ENCODE results near the gene SUSD3. TPM values are rescaled to one million over a fixed set of nuclear protein-coding genes. Genes with fewer than 3 reads are reported as not detected.

SUSD3 gene
- total and polyA plus RNA-seq, 2 of the 8 experiments (the other 6 are each of a cell fraction or from before 2014, with no cell fraction given) = 5.5 to 35.4 TPM

DNA sequence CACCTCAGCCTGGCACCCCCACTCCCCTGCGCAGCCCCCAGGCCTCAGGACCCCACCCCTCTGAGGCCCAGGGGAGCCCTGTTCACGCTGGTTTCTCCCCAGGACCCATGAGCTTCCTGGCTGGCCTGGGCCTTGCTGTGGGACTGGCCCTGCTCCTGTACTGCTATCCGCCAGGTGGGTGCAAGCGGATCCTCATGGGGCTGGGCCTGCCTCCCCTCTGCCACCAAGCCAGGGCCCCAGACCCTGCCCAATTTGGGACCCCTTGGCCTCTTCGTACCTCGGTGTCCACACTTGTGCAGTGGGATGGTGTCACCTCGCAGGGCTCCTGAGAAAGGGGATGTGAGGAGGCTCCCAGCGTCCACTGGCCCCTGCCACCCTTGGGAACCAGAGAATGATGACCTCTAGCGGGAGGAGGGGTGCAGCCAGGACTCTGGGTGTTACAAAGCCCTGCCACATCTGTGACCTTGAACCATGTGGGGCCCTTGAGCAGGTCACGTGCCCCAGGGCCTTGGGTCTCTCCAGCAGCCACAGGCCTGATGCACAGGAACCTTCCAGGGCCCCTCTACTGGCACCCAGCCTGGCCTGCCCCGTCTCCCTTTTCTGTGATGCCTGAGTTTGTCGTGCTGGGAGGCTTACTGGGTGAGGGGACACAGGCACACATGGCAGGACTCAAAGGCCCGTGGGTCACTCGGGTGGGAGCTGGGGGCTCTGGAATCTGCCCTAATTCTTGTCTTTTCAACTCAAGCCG, 53.8 kb downstream of the SUSD3 start:
- H2BK15ac ChIP-seq (ENCODE audit: low read length) = no peak overlapping the region
- no peaks in the 10 kb centered on the region for H3K79me1 ChIP-seq (ENCODE audit: low read depth, low read length)
- H4K8ac ChIP-seq (ENCODE audit: extremely low read depth, insufficient read depth, low read length) = peak overlapping the region; percentile 65; the same call in 1 of the 2 replicates
- no peaks in the 10 kb centered on the region for H3K23me2 ChIP-seq (ENCODE audit: low read depth, low read length)
- no peak overlapping the region; the same call in 1 of the 2 replicates for H2BK5ac ChIP-seq (ENCODE audit: low read depth, low read length)
- no peak overlapping the region for H4K5ac ChIP-seq (ENCODE audit: insufficient read length, low read depth, low read length)
- no peaks in the 10 kb centered on the region for H3K27me3 ChIP-seq (replicated peaks in 1 of 4; ENCODE audit: control insufficient read depth in 3 of 4, extremely low read depth in 1 of 4, insufficient read depth in 3 of 4, low read length in 3 of 4)
- H3K79me2 ChIP-seq (ENCODE audit: control insufficient read depth in 1 of 2, insufficient read depth in 2 of 2, low read length in 2 of 2) = no peaks in the 10 kb centered on the region
- no peak overlapping the region for H3K4me2 ChIP-seq (ENCODE audit: insufficient read depth in 1 of 2, low read depth in 2 of 2, low read length in 2 of 2)
- no peak overlapping the region for H2AK5ac ChIP-seq (ENCODE audit: low read depth, low read length)
- DNase-seq (ENCODE audit: low read depth in 1 of 2, low spot score in 2 of 2) (no peak), FAIRE-seq (no peak)
- H3K56ac ChIP-seq (replicated peaks; ENCODE audit: insufficient read length, low read depth, low read length) = no peak overlapping the region
- no peak overlapping the region for H2BK20ac ChIP-seq (ENCODE audit: low read length)
- no peak overlapping the region for H2BK120ac ChIP-seq (replicated peaks; ENCODE audit: low read depth, low read length)
- H3K18ac ChIP-seq (ENCODE audit: extremely low read depth, low read length) = no peak overlapping the region
- H3K4me1 ChIP-seq (replicated peaks in 1 of 4; ENCODE audit: control insufficient read depth in 3 of 4, insufficient read depth in 4 of 4, low read length in 3 of 4) = peaks cover 0 to 17% (median 10%) of the 10 kb centered on the region in 4 experiments; a peak in 6 of 7 replicates
- no peak overlapping the region for H4K91ac ChIP-seq (replicated peaks; ENCODE audit: insufficient read length, low read length)
- H2AFZ ChIP-seq (ENCODE audit: low read length) = no peak overlapping the region
- ChIA-PET POLR2A (ENCODE audit: partially characterized antibody) (interaction anchor here (1.2 kb wide), 1 partner anchor 24 kb away, joined by 3 read pairs; no protein-coding TSS in a partner anchor), CTCF (ENCODE audit: partially characterized antibody) (interaction anchor here (1.0 to 8.8 kb wide), 6 partner anchors 7 to 202 kb away, joined by 3 to 96 read pairs (median 6); no protein-coding TSS in a partner anchor)
- 89% methylated on average over 13 of the region's 15 CpGs; no CpG with 5 or more reads in 1 of the 2 experiments for WGBS, 2 experiments (ENCODE audit: extremely low coverage in 1 of 2, insufficient coverage in 1 of 2, insufficient read length in 1 of 2, insufficient replicate concordance in 2 of 2, low coverage in 1 of 2, low lambda C conversion rate in 2 of 2, missing lambda C conversion rate in 1 of 2)
- H3K14ac ChIP-seq (ENCODE audit: insufficient read length) = no peak overlapping the region
- no peak overlapping the region for H3K23ac ChIP-seq (ENCODE audit: insufficient read length)
- no peak overlapping the region for H2BK12ac ChIP-seq (ENCODE audit: low read depth, low read length)
- no peak overlapping the region for H3K9ac ChIP-seq (replicated peaks in 1 of 4; ENCODE audit: extremely low read depth in 1 of 4, low read depth in 3 of 4, low read length in 3 of 4)
- H3K4ac ChIP-seq (replicated peaks; ENCODE audit: insufficient read length, low read depth, low read length) = no peak overlapping the region
- H3K9me3 ChIP-seq (ENCODE audit: insufficient read depth in 2 of 2, low read depth in 1 of 2, low read length in 1 of 2) = no peaks in the 10 kb centered on the region
- H3K4me3 ChIP-seq (ENCODE audit: extremely low read depth in 1 of 4, insufficient read depth in 2 of 4, low read depth in 3 of 4, low read length in 4 of 4) = no peak overlapping the region
- no peak overlapping the region for H3K27ac ChIP-seq (ENCODE audit: low read depth, low read length)
- H3K36me3 ChIP-seq (ENCODE audit: control insufficient read depth in 2 of 4, insufficient read depth in 4 of 4, low read length in 3 of 4) = no peaks in the 10 kb centered on the region; a peak in 2 of 8 replicates
- H4K20me1 ChIP-seq (replicated peaks in 1 of 2; ENCODE audit: control insufficient read depth in 1 of 2, insufficient read depth in 2 of 2, low read length in 2 of 2) = peaks cover 0 to 10% of the 10 kb centered on the region in 2 experiments
- TF ChIP-seq, protein P1, sequence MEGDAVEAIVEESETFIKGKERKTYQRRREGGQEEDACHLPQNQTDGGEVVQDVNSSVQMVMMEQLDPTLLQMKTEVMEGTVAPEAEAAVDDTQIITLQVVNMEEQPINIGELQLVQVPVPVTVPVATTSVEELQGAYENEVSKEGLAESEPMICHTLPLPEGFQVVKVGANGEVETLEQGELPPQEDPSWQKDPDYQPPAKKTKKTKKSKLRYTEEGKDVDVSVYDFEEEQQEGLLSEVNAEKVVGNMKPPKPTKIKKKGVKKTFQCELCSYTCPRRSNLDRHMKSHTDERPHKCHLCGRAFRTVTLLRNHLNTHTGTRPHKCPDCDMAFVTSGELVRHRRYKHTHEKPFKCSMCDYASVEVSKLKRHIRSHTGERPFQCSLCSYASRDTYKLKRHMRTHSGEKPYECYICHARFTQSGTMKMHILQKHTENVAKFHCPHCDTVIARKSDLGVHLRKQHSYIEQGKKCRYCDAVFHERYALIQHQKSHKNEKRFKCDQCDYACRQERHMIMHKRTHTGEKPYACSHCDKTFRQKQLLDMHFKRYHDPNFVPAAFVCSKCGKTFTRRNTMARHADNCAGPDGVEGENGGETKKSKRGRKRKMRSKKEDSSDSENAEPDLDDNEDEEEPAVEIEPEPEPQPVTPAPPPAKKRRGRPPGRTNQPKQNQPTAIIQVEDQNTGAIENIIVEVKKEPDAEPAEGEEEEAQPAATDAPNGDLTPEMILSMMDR (IDR thresholded peaks at IDR 0.05; ENCODE audit: control extremely low read depth in 1 of 3, insufficient read depth in 1 of 3, low read depth in 1 of 3, low read length in 3 of 3) = no peak
- no peak for TF ChIP-seq SP2 (IDR thresholded peaks at IDR 0.05; ENCODE audit: low read length)
- no peak for TF ChIP-seq CHD1 (IDR thresholded peaks at IDR 0.05; ENCODE audit: low read depth, low read length)
- no peak for TF ChIP-seq SIX5 (IDR thresholded peaks at IDR 0.05; ENCODE audit: low read depth, low read length)
- TF ChIP-seq NANOG (IDR thresholded peaks at IDR 0.05; ENCODE audit: insufficient read depth, low read depth, low read length, poor library complexity, severe bottlenecking) = no peak
- no peak for TF ChIP-seq MAFK (IDR thresholded peaks at IDR 0.05; ENCODE audit: low read depth, low read length)
- no peak for TF ChIP-seq TBP (IDR thresholded peaks at IDR 0.05; ENCODE audit: low read depth, low read length)
- no peak for TF ChIP-seq CHD2 (IDR thresholded peaks at IDR 0.05; ENCODE audit: low read length)
- TF ChIP-seq BCL11A (IDR thresholded peaks at IDR 0.05; ENCODE audit: low read depth in 2 of 2, low read length in 2 of 2) = no peak

All from H1 (cell line).